ENCODE results near the gene AOX1.
"Not testable (repeated sequence)": the region's sequence is repeated elsewhere in the genome, so short reads cannot be mapped to it uniquely, and the experiment has no call there.

AOX1 gene

GRCh38 chr2:200628461-200628860 is 42.6 kb downstream of the AOX1 start:
- DNase-seq (ENCODE audit: low read depth) = not testable (repeated sequence)

DNA sequence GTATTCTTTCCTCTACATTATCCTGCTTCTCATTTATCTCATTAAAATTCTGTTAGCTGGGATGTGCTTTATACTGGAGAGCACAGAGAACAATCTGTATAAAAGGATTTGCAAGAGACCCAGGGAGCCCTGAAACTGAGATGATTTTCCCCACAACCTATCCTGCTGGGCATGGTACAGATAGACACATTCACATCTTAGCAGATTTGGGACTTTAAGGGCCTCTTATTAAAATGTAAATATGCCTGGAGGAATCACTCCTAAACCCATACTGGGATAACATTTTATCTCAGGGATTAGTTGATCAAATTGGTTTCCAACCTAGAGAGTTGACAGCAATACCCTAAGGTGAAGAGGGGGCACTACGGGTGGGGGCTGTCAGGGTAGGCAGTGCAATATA is 45.5 kb downstream of the AOX1 start:
- DNase-seq (ENCODE audit: low read depth) = no peak

DNA sequence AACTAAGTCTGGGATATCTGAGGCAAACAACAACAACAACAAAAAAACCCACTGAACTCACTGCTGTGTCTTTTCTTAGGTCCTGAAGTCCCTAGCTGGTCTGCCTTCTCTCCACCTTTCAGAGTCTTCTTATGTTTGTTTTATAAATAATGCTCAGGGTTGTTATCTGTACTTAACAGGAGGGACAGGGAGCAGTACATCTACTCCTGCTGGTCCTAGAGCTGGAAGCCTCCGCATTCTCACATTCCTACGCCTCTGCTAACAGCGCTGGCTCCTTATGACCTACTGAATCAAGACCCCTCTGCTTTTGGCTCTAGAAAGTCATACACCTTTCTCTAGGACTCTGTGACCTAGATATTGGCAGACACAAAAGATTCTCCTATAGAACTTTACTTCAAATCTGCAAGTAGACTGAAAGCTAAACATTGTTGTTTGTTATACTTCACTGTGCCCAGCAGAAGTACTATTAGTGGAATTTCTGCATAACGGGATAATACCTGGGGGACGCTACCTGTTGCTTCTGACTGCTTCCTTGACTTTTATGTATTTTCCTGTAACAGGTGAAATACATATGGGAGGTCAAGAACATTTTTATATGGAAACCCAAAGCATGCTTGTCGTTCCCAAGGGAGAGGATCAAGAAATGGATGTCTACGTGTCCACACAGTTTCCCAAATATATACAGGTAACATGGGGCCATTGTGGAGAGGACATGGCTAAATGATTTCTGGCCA is 48.6 kb downstream of the AOX1 start:
- DNase-seq (ENCODE audit: low read depth) = no peak

GRCh38 chr2:200635251-200635650 is 49.4 kb downstream of the AOX1 start:
- no peak for DNase-seq (ENCODE audit: low read depth)

- no peak for DNase-seq (ENCODE audit: low read depth)
These were observed 52.1 kb downstream of the AOX1 start for GRCh38 chr2:200637901-200638300.

GRCh38 chr2:200640176-200640575 is 54.4 kb downstream of the AOX1 start:
- DNase-seq (ENCODE audit: low read depth) = no peak

DNA sequence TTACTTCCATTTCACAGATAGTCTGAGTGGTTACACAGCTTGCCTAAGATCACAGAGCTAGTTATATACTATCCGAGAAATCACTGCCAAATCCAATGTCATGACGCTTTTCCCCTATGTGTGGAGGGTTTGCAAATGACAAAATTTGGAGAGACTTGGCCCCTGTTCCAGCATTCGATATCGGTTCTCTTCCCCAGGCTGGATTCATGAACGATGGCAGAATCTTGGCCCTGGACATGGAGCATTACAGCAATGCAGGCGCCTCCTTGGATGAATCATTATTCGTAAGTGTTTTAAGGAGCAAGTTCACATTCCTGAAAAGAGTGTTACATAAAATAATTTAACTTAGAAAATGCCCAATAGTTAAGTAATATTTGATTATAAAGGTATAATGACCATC is 55.1 kb downstream of the AOX1 start:
- DNase-seq (ENCODE audit: low read depth) = no peak

GRCh38 chr2:200648518-200649281 is 62.9 kb downstream of the AOX1 start:
- not testable (repeated sequence) for DNase-seq (ENCODE audit: low read depth)

DNA sequence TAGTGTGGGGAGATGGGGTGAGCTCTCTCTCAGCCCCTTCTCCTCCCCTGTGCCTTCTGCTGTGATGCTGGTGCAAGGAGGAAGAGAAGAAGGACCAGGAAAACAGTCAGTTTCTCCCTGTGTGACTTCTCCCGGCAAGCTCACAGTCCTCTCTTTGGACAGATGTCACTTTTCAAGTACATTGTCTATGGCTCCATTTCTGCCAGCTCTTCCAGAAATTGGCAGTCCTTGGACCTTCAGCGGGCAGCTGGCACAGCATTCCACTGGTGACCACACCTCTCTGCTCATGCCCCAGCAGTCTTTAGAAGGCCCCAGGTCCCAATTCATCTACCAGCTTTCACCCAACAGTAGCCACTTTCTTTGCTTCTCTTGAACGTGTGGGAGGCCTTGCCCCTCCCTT is 63.9 kb downstream of the AOX1 start:
- no peak for DNase-seq (ENCODE audit: low read depth)

DNA sequence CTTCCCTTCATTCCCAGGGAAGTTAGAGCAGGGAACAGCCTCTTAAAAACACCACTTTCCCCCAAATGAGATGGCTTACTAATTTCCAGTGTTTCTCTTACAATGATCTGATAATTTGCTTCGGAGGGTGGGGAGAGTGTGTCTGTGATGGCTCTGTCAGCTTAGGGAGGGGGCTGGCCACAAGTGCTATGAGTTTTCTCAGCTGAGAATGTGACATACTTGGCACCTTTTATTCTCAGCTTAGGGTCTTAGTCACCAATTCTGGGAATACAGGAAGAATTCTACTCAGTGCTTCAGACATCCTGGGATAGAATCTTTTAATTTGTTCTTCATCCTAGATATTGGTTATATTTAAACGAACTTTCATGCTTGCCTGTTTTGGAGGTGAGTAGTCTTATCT is 64.4 kb downstream of the AOX1 start:
- no peak for DNase-seq (ENCODE audit: low read depth)

DNA sequence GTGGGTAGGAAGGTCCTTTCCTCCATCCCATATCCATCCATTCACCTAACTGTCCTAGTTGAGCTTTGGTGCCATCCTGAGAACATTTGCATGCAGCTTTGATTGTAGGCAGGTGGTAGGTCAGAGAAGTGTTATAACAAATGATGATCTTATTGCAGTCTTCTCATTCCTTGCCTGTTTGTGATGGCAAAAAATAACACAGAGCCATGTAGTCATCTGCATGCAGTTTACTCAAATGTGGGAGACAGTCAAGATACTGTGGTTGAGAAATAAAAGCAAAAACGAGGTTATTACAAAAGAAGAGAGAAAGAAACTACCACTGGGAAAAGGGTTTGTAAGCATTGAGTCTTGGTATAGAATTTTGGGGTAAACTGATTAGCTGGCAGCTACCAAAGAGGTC is 66.3 kb downstream of the AOX1 start:
- DNase-seq (ENCODE audit: low read depth) = no peak

- DNase-seq (ENCODE audit: low read depth) = no peak
These were observed 67.2 kb downstream of the AOX1 start for GRCh38 chr2:200653021-200653420.

- no peak for DNase-seq (ENCODE audit: low read depth)
These were observed 69.0 kb downstream of the AOX1 start for GRCh38 chr2:200654823-200655222.

GRCh38 chr2:200655918-200656580 is 70.2 kb downstream of the AOX1 start:
- no peak for DNase-seq (ENCODE audit: low read depth)

DNA sequence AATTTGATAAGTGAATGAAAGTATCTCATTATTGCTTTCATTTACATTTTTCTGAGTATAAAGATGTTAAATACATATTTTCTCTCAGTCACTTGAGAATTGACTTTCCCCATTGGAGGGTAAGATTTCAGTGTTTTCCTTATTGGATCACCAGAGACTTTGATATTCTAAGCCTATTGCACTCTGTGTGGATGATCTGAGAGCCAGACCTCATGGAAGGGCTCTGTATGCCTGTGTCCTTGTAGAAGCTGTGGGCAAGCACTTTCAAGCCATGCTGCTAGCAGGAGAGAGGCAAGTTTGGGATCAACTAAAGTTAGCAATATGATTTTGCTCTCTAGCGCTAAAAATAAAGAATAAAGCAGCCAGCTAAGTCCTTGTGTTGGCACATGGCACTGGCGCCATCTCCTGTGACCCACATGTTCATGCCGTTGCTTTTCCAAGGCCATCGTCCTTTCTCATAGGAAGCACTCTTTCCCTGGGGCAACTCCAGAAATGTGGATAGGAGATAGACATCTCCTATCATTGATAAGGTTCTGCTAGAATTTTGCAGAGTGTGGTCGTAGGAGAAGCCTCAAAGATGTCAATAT is 72.6 kb downstream of the AOX1 start:
- DNase-seq (ENCODE audit: low read depth) = no peak

GRCh38 chr2:200659410-200659809 is 73.6 kb downstream of the AOX1 start:
- no peak for DNase-seq (ENCODE audit: low read depth)

DNA sequence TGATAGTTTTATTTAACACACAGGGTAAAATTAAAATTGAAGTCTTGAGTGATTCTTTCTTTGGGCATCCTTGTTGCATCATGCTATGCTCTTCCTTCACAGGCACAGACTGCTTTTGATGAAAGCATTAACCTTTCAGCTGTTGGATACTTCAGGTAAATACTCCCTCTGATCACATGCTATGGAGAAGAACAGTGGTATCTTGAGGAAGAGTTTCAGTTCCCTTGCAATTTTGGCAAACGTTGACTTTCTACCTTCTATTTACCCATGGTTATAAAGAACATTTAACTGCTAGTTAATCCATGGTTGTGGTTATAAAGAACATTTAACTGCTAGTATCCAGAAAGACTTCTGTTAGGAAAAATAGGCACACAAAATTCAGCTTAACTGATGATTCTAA is 75.7 kb downstream of the AOX1 start:
- no peak for DNase-seq (ENCODE audit: low read depth)

GRCh38 chr2:200662727-200663126 is 76.9 kb downstream of the AOX1 start:
- DNase-seq (ENCODE audit: low read depth) = no peak

DNA sequence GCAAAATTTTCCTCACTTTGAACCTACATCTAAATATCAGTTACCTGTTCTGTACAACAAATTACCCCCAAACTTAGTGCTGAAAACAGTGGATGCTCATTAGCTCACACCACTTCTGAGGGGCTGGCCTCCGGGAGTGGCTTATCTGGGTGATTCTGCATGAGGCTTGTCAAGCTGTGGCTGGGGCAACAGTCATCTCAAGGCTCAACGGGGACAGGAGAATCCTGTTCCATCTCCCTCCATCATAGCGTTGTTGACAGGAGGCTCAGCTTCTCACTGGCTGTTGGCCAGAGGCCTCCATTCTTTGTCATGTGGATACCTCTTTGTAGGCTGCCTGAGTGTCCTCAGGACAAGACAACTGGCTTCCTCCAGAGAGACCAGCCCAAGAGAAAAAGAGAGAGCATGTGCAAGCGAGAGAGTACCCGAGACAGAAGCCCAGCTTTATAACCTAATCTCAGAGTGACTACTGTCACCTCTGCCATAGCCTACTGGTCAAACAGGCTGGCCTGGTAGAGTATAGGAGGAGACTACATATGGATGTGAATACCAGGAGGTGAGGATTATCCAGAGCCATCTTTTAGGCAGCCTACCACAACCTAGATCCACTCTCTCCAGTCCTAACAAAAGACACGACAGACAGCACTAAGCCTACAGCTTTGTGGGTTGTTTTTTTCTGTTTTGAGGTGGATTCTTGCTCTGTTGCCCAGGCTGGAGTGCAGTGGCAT is 79.1 kb downstream of the AOX1 start:
- DNase-seq (ENCODE audit: low read depth) = no peak

GRCh38 chr2:200665626-200666453 is 80.0 kb downstream of the AOX1 start:
- DNase-seq (ENCODE audit: low read depth) = no peak

- DNase-seq (ENCODE audit: low read depth) = no peak
These were observed 81.6 kb downstream of the AOX1 start for GRCh38 chr2:200667413-200667812.

All from activated T-cell treated with anti-CD3 and anti-CD28 coated beads for 24 hours (primary cell).